Upper lobe of left lung (tissue), 6 donors: ENCODE data around the gene ABHD11. TPM values are rescaled to one million over a fixed set of nuclear protein-coding genes. Genes with fewer than 3 reads are reported as not detected.

ENCODE experiments used
- ATAC-seq, 2 donors: fragments of 200-7000 bp; cut with Tn5 transposase; one replicate each; pipeline ENCODE4 v1.9.1; 2022; ENCODE audit warnings: mild to moderate bottlenecking in 2 of 2, moderate library complexity in 2 of 2; ENCODE audit not compliant: low FRiP score in 2 of 2
- DNase-seq, 2 donors: peaks; one replicate each; pipeline ENCODE4 v3.0.0-alpha.2; 2019 to 2020
- H3K27ac ChIP-seq, 4 donors: fragments of 200-600 bp; sonication (generic); one replicate each; pipeline ENCODE4 v1.5.1; 2016 to 2019
- H3K27me3 ChIP-seq, 4 donors: fragments of 200-600 bp; sonication (generic); one replicate each; pipeline ENCODE4 v1.5.1; 2017 to 2019
- H3K36me3 ChIP-seq, 4 donors: fragments of 200-600 bp; sonication (generic); one replicate each; pipeline ENCODE4 v1.5.1; 2016 to 2019
- H3K4me1 ChIP-seq, 4 donors: fragments of 200-600 bp; sonication (generic); one replicate each; pipeline ENCODE4 v1.5.1; 2018 to 2019
- H3K4me3 ChIP-seq, 4 donors: fragments of 200-600 bp; sonication (generic); one replicate each; pipeline ENCODE4 v1.5.1; 2017 to 2019; ENCODE audit warnings: mild to moderate bottlenecking in 2 of 4, moderate library complexity in 1 of 4
- H3K9me3 ChIP-seq, 4 donors: fragments of 200-600 bp; sonication (generic); one replicate each; pipeline ENCODE4 v1.5.1; 2018 to 2019
- EP300 ChIP-seq, 4 donors: sonication (generic); formaldehyde crosslinking; IDR thresholded peaks; one replicate each; pipeline ENCODE4 v1.5.1; 2017; ENCODE audit warnings: antibody characterized with exemption in 4 of 4, control low read depth in 2 of 4
- POLR2A ChIP-seq, 4 donors: fragments of 450-650 bp; IDR thresholded peaks; one replicate each; pipeline ENCODE4 v1.5.1; 2016 to 2017; ENCODE audit warnings: antibody characterized with exemption in 4 of 4, mild to moderate bottlenecking in 2 of 4
- POLR2AphosphoS5 ChIP-seq, 2 donors: sonication (generic); formaldehyde crosslinking; IDR thresholded peaks; one replicate each; pipeline ENCODE4 v1.5.1; 2017; ENCODE audit warnings: antibody characterized with exemption in 2 of 2
- WGBS, 2 donors: methylation state at CpG; one replicate each; pipeline ENCODE4 v1.1.5; 2017 to 2018; 5-methylcytosine and 5-hydroxymethylcytosine counted together
- total RNA-seq, 6 donors: library from RNA; depleted of rRNA in 4 of 6; stranded (reverse); fragments of >200 nt in 4 of 6; gene quantifications; one replicate each; pipeline versions ENCODE4 v1.1.0 to v1.2.1, GENCODE V29; 2016 to 2021
- TF ChIP-seq, protein P1 (sequence below), 6 experiments: fragments of 450-650 bp in 4 of 6; fragments of 200-600 bp in 2 of 6; sonication (generic) in 2 of 6; IDR thresholded peaks; one replicate each; pipeline ENCODE4 v1.5.1; 2016 to 2019; ENCODE audit warnings: antibody characterized with exemption in 6 of 6
- donor health status: DM: no; HTN: no; CAD: no; lungs with moderate emphysema.
- donor health status: DM: no; HTN: yes; CAD: no; lungs with severe emphysema.

ABHD11 gene
- total RNA-seq, 6 donors from 2014 or later, result 13.6 to 35.3 (median 28.2) TPM

DNA sequence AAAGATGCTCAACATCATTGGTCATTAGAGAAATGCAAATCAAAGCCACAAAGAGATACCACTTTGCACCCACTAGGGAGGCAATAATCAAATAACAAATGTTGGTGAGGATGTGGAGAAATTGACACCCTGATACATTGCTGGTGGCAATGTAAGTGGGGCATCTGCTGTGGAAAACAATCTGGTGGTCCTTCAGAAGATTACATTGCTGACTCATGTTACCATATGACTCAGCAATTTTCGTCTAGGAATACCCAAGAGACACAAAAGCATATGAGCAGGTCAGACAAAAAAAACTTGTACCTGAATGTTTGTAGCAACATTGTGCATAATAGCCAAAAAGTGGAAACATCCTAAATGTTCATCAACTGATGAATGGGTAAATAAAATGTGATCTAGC lies 36.3 kb upstream of the ABHD11 start:
- no peaks in the 10 kb centered on the region for H3K9me3 ChIP-seq
- TF ChIP-seq, protein P1, sequence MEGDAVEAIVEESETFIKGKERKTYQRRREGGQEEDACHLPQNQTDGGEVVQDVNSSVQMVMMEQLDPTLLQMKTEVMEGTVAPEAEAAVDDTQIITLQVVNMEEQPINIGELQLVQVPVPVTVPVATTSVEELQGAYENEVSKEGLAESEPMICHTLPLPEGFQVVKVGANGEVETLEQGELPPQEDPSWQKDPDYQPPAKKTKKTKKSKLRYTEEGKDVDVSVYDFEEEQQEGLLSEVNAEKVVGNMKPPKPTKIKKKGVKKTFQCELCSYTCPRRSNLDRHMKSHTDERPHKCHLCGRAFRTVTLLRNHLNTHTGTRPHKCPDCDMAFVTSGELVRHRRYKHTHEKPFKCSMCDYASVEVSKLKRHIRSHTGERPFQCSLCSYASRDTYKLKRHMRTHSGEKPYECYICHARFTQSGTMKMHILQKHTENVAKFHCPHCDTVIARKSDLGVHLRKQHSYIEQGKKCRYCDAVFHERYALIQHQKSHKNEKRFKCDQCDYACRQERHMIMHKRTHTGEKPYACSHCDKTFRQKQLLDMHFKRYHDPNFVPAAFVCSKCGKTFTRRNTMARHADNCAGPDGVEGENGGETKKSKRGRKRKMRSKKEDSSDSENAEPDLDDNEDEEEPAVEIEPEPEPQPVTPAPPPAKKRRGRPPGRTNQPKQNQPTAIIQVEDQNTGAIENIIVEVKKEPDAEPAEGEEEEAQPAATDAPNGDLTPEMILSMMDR (IDR thresholded peaks at IDR 0.05), result no peak
- TF ChIP-seq POLR2AphosphoS5 (IDR thresholded peaks at IDR 0.05) (no peak), POLR2A (IDR thresholded peaks at IDR 0.05) (no peak)
- no peaks in the 10 kb centered on the region for H3K36me3 ChIP-seq
- no peak for ATAC-seq
- peaks cover 0 to 12% (median 6%) of the 10 kb centered on the region in 4 donors for H3K4me1 ChIP-seq
- no peak for DNase-seq
- WGBS, 2 donors, result 19 to 38% methylated on average over 1 of the region's 1 CpG
- H3K27me3 ChIP-seq, result peaks cover 0 to 9% (median 4%) of the 10 kb centered on the region in 4 donors
- H3K4me3 ChIP-seq, result no peak overlapping the region
- no peak overlapping the region for H3K27ac ChIP-seq

DNA sequence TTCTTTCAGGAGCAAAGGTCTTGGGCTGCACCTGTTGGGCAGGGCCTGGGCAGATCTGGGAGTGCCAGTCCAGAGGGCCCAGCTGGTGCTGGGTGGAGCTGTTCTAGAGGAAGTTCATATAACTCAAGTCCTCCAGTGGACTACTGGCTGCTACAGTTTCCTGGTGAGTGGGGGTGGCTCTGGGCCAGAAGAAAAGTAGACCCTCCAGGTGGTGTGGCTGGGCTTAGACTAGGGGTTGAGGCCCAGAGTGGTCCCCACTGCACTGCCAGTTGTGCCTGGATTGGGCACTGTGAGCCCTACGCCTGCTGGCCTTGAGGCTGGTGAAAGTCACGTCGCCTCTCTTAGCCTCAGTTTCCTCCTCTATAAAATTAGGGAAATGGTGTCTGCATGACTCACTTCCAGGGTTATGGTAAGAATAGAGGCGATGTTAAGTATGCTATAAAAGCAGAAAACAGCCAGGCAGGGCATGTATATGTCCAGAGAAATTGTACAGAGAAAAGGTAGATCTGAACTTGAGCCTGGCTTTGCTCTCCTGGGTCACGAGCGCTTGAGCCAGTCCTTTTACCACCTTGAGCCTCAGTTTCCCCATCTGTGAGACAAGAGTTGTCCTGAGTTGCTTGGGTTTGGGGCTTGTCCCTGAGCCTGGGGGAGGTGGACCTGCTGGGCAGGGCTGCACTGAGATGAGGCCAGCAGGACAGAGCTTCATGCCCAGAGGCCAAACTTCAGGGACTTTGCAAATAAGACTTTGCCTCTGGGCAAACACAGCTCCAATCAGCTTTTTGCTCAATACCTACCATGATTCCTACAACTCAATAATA lies 35.3 kb upstream of the ABHD11 start:
- DNase-seq (no peak), ATAC-seq (no peak)
- H3K36me3 ChIP-seq, result no peaks in the 10 kb centered on the region
- peaks cover 0 to 16% (median 6%) of the 10 kb centered on the region in 4 donors for H3K27me3 ChIP-seq
- no peaks in the 10 kb centered on the region for H3K9me3 ChIP-seq
- H3K4me1 ChIP-seq, result peaks cover 0 to 22% (median 10%) of the 10 kb centered on the region in 4 donors
- 79 to 82% methylated on average over 6 of the region's 6 CpGs for WGBS, 2 donors
- H3K27ac ChIP-seq, result no peak overlapping the region
- TF ChIP-seq, protein P1 (IDR thresholded peaks at IDR 0.05), result no peak
- no peak for TF ChIP-seq EP300 (IDR thresholded peaks at IDR 0.05)
- no peak for TF ChIP-seq POLR2A (IDR thresholded peaks at IDR 0.05)
- no peak for TF ChIP-seq POLR2AphosphoS5 (IDR thresholded peaks at IDR 0.05)
- H3K4me3 ChIP-seq, result no peak overlapping the region

DNA sequence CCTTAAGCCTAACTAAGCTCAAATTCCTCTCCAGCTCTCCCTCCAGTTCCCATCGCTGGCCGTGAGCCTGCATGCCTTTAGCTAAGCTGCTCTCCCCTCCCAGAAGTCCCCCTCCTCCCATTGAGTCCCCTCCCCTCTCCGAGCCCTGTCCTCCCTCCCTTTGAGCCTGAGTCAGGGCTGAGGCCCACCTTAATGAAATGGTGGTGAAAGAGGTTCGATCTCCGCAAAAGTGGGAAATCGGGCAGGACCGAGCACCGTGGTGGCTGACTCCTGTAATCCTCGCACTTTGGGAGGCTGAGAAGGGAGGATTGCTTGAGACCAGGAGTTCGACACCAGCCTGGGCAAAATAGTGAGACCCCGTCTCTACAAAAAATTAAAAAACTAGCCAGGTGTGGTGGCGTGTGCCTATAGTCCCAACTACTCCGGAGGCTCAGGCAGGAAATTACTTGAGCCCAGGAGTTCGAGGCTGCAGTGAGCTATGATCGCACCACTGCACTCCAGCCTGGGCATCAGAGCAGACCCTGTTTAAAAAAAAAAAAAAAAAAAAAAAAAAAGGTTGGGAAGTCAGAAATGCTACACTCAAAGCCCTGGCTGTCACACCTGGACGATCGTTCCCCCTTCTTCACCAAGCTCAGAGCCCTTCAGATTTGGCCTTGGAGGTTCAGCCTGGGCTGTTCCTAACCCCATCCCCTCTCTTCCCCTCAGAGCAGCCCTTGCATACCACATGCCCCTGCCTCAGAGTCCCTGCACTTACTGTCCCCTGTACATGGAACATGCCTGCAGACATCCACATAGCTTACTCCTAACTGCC lies 32.5 kb upstream of the ABHD11 start:
- Histone ChIP-seq H3K4me1 (peaks cover 0 to 27% (median 13%) of the 10 kb centered on the region in 4 donors), H3K27ac (peak overlapping the region in 3 of 4 donors; percentile 67 to 75 (median 69)), H3K4me3 (peak overlapping the region in 3 of 4 donors; percentile 45 to 49 (median 46)), H3K27me3 (peaks cover 0 to 19% (median 6%) of the 10 kb centered on the region in 4 donors), H3K36me3 (no peaks in the 10 kb centered on the region), H3K9me3 (no peaks in the 10 kb centered on the region)
- ATAC-seq (no peak), DNase-seq (no peak)
- no peak for TF ChIP-seq POLR2AphosphoS5 (IDR thresholded peaks at IDR 0.05)
- no peak for TF ChIP-seq POLR2A (IDR thresholded peaks at IDR 0.05)
- TF ChIP-seq EP300 (IDR thresholded peaks at IDR 0.05), result no peak
- TF ChIP-seq, protein P1 (IDR thresholded peaks at IDR 0.05), result no peak
- 62 to 68% methylated on average over 17 of the region's 17 CpGs for WGBS, 2 donors

DNA sequence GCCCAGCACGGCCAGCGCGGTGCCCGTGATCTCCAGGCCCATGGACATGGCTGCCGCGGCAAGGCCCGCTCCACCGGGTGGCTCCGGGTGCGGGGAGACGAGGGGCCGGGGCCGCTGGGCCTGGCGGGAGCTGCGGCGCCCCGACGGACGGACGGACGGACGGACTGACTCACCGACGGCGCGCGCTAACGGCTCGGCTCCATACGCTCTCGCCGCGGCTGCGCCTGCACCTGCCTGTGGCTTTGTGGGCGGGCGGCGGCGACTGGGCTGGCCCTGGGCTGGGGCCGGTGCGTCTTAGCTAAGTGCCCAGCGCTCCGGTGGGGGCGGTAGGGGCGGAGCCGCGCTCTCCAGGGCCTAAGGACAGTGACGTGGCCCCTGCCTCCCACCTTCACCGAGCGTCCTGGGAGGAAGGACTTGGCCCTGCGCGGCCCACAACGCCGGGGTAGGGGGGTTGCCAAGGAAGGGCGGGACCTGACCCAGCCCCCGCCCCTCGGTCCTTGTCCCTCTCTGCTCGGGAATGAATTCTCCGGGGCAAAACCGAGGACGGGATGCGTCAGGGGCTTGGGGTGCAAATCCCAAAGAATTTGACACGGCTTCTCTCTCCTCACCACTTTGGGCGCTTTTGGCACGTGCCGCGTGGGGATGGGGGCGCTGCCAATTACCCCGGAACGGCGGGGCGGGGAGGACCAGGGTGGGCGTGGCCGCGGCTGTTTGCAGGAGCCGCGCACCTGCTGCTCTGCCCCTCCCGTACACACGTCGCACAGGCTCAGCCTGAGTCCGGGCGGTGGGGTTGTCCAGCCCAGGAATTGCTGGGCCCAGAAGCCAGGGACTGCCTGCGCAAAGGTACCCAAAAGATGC lies 31.6 kb upstream of the ABHD11 start, which contains the start of gene CLDN3:
Gene CLDN3, minus strand, starts transcription at position 269 of the 858 bp plus-strand sequence. Its CDS starts 221 bp downstream, at position 48.
- WGBS, 2 donors, result 0 to 2% methylated on average over 1 to 32 of the region's 82 CpGs
- Histone ChIP-seq H3K4me1 (peaks cover 0 to 27% (median 13%) of the 10 kb centered on the region in 4 donors), H3K36me3 (no peaks in the 10 kb centered on the region), H3K4me3 (peak within 1 kb of the TSS in 3 of 4 donors; percentile 45 to 49 (median 46)), H3K27me3 (peaks cover 0 to 19% (median 6%) of the 10 kb centered on the region in 4 donors), H3K27ac (peak within 1 kb of the TSS; percentile 31 to 75 (median 68)), H3K9me3 (no peaks in the 10 kb centered on the region)
- ATAC-seq (peak; percentile 81 to 96), DNase-seq (peak; percentile 91 to 96)
- TF ChIP-seq POLR2A (IDR thresholded peaks at IDR 0.05) (peak in 2 of 4 donors; percentile 75 to 86), EP300 (IDR thresholded peaks at IDR 0.05) (peak in 1 of 4 donors; percentile 2), POLR2AphosphoS5 (IDR thresholded peaks at IDR 0.05) (peak; percentile 6 to 87)
- TF ChIP-seq, protein P1 (IDR thresholded peaks at IDR 0.05), result no peak
